ENCODE results near the gene DHRSX.
A peak's percentile ranks its signal among the peaks of the same experiment; 100 is the strongest.
"Not testable (repeated sequence)": the region's sequence is repeated elsewhere in the genome, so short reads cannot be mapped to it uniquely, and the experiment has no call there.

The DHRSX gene

GRCh38 chrX:2252331-2253065 lies 248.3 kb downstream of the DHRSX start:
- Histone ChIP-seq H3K9me3 (ENCODE audit: control insufficient read depth, insufficient read depth, low read depth, low read length) (peaks cover 9% of the 10 kb centered on the region), H3K4me3 (ENCODE audit: low read depth, low read length) (no peak overlapping the region), H3K36me3 (ENCODE audit: control insufficient read depth, insufficient read depth, low read length) (no peaks in the 10 kb centered on the region), H3K27me3 (ENCODE audit: control insufficient read depth, insufficient read depth, low read length) (no peaks in the 10 kb centered on the region), H3K4me1 (ENCODE audit: control insufficient read depth, insufficient read depth, low read length) (peaks cover 13% of the 10 kb centered on the region), H3K9ac (ENCODE audit: low read length) (no peak overlapping the region), H3K27ac (ENCODE audit: low read depth, low read length) (no peak overlapping the region)

GRCh38 chrX:2251211-2251610 lies 249.6 kb downstream of the DHRSX start:
- H3K4me1 ChIP-seq (ENCODE audit: control insufficient read depth, insufficient read depth, low read length) = peaks cover 13% of the 10 kb centered on the region
- no peak overlapping the region for H3K4me3 ChIP-seq (ENCODE audit: low read depth, low read length)
- H3K9me3 ChIP-seq (ENCODE audit: control insufficient read depth, insufficient read depth, low read depth, low read length) = peaks cover 9% of the 10 kb centered on the region
- H3K27me3 ChIP-seq (ENCODE audit: control insufficient read depth, insufficient read depth, low read length) = no peaks in the 10 kb centered on the region
- no peaks in the 10 kb centered on the region for H3K36me3 ChIP-seq (ENCODE audit: control insufficient read depth, insufficient read depth, low read length)
- 0 out of 2 replicates have a peak overlapping the region, but pooled peaks have one; percentile 61 for H3K27ac ChIP-seq (ENCODE audit: low read depth, low read length)
- H3K9ac ChIP-seq (ENCODE audit: low read length) = no peak overlapping the region

GRCh38 chrX:2243913-2244460 lies 256.8 kb downstream of the DHRSX start:
- H3K9ac ChIP-seq (ENCODE audit: low read length) = no peak overlapping the region
- no peaks in the 10 kb centered on the region for H3K9me3 ChIP-seq (ENCODE audit: control insufficient read depth, insufficient read depth, low read depth, low read length)
- no peak overlapping the region for H3K4me3 ChIP-seq (ENCODE audit: low read depth, low read length)
- peaks cover 7% of the 10 kb centered on the region; the same call in 1 of the 2 replicates for H3K4me1 ChIP-seq (ENCODE audit: control insufficient read depth, insufficient read depth, low read length)
- no peaks in the 10 kb centered on the region for H3K27me3 ChIP-seq (ENCODE audit: control insufficient read depth, insufficient read depth, low read length)
- H3K36me3 ChIP-seq (ENCODE audit: control insufficient read depth, insufficient read depth, low read length) = peaks cover 4% of the 10 kb centered on the region; the same call in 1 of the 2 replicates
- H3K27ac ChIP-seq (ENCODE audit: low read depth, low read length) = no peak overlapping the region

GRCh38 chrX:2242980-2243379 lies 257.8 kb downstream of the DHRSX start:
- no peak overlapping the region for H3K9ac ChIP-seq (ENCODE audit: low read length)
- no peaks in the 10 kb centered on the region for H3K9me3 ChIP-seq (ENCODE audit: control insufficient read depth, insufficient read depth, low read depth, low read length)
- H3K36me3 ChIP-seq (ENCODE audit: control insufficient read depth, insufficient read depth, low read length) = peaks cover 4% of the 10 kb centered on the region; the same call in 1 of the 2 replicates
- no peaks in the 10 kb centered on the region for H3K27me3 ChIP-seq (ENCODE audit: control insufficient read depth, insufficient read depth, low read length)
- no peak overlapping the region for H3K27ac ChIP-seq (ENCODE audit: low read depth, low read length)
- H3K4me3 ChIP-seq (ENCODE audit: low read depth, low read length) = no peak overlapping the region
- peaks cover 7% of the 10 kb centered on the region; the same call in 1 of the 2 replicates for H3K4me1 ChIP-seq (ENCODE audit: control insufficient read depth, insufficient read depth, low read length)

- Histone ChIP-seq H3K9me3 (ENCODE audit: control insufficient read depth, insufficient read depth, low read depth, low read length) (no peaks in the 10 kb centered on the region), H3K36me3 (ENCODE audit: control insufficient read depth, insufficient read depth, low read length) (peaks cover 4% of the 10 kb centered on the region; the same call in 1 of the 2 replicates), H3K9ac (ENCODE audit: low read length) (no peak overlapping the region), H3K4me3 (ENCODE audit: low read depth, low read length) (no peak overlapping the region), H3K27me3 (ENCODE audit: control insufficient read depth, insufficient read depth, low read length) (no peaks in the 10 kb centered on the region), H3K4me1 (ENCODE audit: control insufficient read depth, insufficient read depth, low read length) (peaks cover 7% of the 10 kb centered on the region; the same call in 1 of the 2 replicates), H3K27ac (ENCODE audit: low read depth, low read length) (no peak overlapping the region)
These were observed 258.4 kb downstream of the DHRSX start for GRCh38 chrX:2242326-2242725.

- not testable (repeated sequence) for H3K27ac ChIP-seq (ENCODE audit: low read depth, low read length); H3K4me1 ChIP-seq (ENCODE audit: control insufficient read depth, insufficient read depth, low read length); H3K9me3 ChIP-seq (ENCODE audit: control insufficient read depth, insufficient read depth, low read depth, low read length); H3K9ac ChIP-seq (ENCODE audit: low read length); H3K27me3 ChIP-seq (ENCODE audit: control insufficient read depth, insufficient read depth, low read length); H3K4me3 ChIP-seq (ENCODE audit: low read depth, low read length); H3K36me3 ChIP-seq (ENCODE audit: control insufficient read depth, insufficient read depth, low read length)
These were observed 259.3 kb downstream of the DHRSX start for GRCh38 chrX:2241496-2241895.

- not testable (repeated sequence) for H3K4me1 ChIP-seq (ENCODE audit: control insufficient read depth, insufficient read depth, low read length); H3K9me3 ChIP-seq (ENCODE audit: control insufficient read depth, insufficient read depth, low read depth, low read length); H3K4me3 ChIP-seq (ENCODE audit: low read depth, low read length); H3K27ac ChIP-seq (ENCODE audit: low read depth, low read length); H3K27me3 ChIP-seq (ENCODE audit: control insufficient read depth, insufficient read depth, low read length); H3K36me3 ChIP-seq (ENCODE audit: control insufficient read depth, insufficient read depth, low read length); H3K9ac ChIP-seq (ENCODE audit: low read length)
These were observed 260.0 kb downstream of the DHRSX start for GRCh38 chrX:2240761-2241160.

GRCh38 chrX:2237976-2238375 lies 262.8 kb downstream of the DHRSX start:
- Histone ChIP-seq H3K9me3 (ENCODE audit: control insufficient read depth, insufficient read depth, low read depth, low read length) (no peaks in the 10 kb centered on the region), H3K27ac (ENCODE audit: low read depth, low read length) (no peak overlapping the region), H3K4me1 (ENCODE audit: control insufficient read depth, insufficient read depth, low read length) (peaks cover 20% of the 10 kb centered on the region), H3K27me3 (ENCODE audit: control insufficient read depth, insufficient read depth, low read length) (no peaks in the 10 kb centered on the region), H3K9ac (ENCODE audit: low read length) (no peak overlapping the region), H3K36me3 (ENCODE audit: control insufficient read depth, insufficient read depth, low read length) (peaks cover 4% of the 10 kb centered on the region; the same call in 1 of the 2 replicates), H3K4me3 (ENCODE audit: low read depth, low read length) (no peak overlapping the region)

- no peak overlapping the region for H3K27ac ChIP-seq (ENCODE audit: low read depth, low read length)
- no peak overlapping the region for H3K4me3 ChIP-seq (ENCODE audit: low read depth, low read length)
- H3K9ac ChIP-seq (ENCODE audit: low read length) = no peak overlapping the region
- peaks cover 22% of the 10 kb centered on the region for H3K4me1 ChIP-seq (ENCODE audit: control insufficient read depth, insufficient read depth, low read length)
- peaks cover 16% of the 10 kb centered on the region for H3K9me3 ChIP-seq (ENCODE audit: control insufficient read depth, insufficient read depth, low read depth, low read length)
- H3K27me3 ChIP-seq (ENCODE audit: control insufficient read depth, insufficient read depth, low read length) = no peaks in the 10 kb centered on the region
- peaks cover 11% of the 10 kb centered on the region for H3K36me3 ChIP-seq (ENCODE audit: control insufficient read depth, insufficient read depth, low read length)
These were observed 269.1 kb downstream of the DHRSX start for GRCh38 chrX:2231570-2232192.

- no peak overlapping the region for H3K27ac ChIP-seq (ENCODE audit: low read depth, low read length)
- H3K27me3 ChIP-seq (ENCODE audit: control insufficient read depth, insufficient read depth, low read length) = no peaks in the 10 kb centered on the region
- peaks cover 11% of the 10 kb centered on the region for H3K36me3 ChIP-seq (ENCODE audit: control insufficient read depth, insufficient read depth, low read length)
- no peak overlapping the region for H3K4me3 ChIP-seq (ENCODE audit: low read depth, low read length)
- H3K4me1 ChIP-seq (ENCODE audit: control insufficient read depth, insufficient read depth, low read length) = peaks cover 22% of the 10 kb centered on the region
- H3K9me3 ChIP-seq (ENCODE audit: control insufficient read depth, insufficient read depth, low read depth, low read length) = peaks cover 16% of the 10 kb centered on the region
- no peak overlapping the region for H3K9ac ChIP-seq (ENCODE audit: low read length)
These were observed 270.3 kb downstream of the DHRSX start for GRCh38 chrX:2230457-2230856.

GRCh38 chrX:2228536-2228935 lies 272.2 kb downstream of the DHRSX start:
- Histone ChIP-seq H3K9me3 (ENCODE audit: control insufficient read depth, insufficient read depth, low read depth, low read length) (peaks cover 26% of the 10 kb centered on the region), H3K9ac (ENCODE audit: low read length) (no peak overlapping the region), H3K4me1 (ENCODE audit: control insufficient read depth, insufficient read depth, low read length) (peaks cover 14% of the 10 kb centered on the region), H3K4me3 (ENCODE audit: low read depth, low read length) (no peak overlapping the region), H3K27ac (ENCODE audit: low read depth, low read length) (no peak overlapping the region), H3K36me3 (ENCODE audit: control insufficient read depth, insufficient read depth, low read length) (peaks cover 15% of the 10 kb centered on the region), H3K27me3 (ENCODE audit: control insufficient read depth, insufficient read depth, low read length) (no peaks in the 10 kb centered on the region)

All from HUES6 (cell line).